Subcutaneous abdominal adipose tissue (tissue), 5 donors: Measurements from ENCODE around the gene USE1.

Experiments
- H3K27ac ChIP-seq: one replicate; pipeline ENCODE4 v1.7.0; 2013; ENCODE audit warnings: low read depth, mild to moderate bottlenecking, inconsistent platforms, low read length, moderate library complexity
- H3K27me3 ChIP-seq, 5 donors: one replicate each; pipeline ENCODE4 v1.7.0; 2013; ENCODE audit warnings: low read length in 5 of 5, inconsistent platforms in 1 of 5; ENCODE audit not compliant: control insufficient read depth in 5 of 5, insufficient read depth in 4 of 5
- H3K36me3 ChIP-seq, 5 donors: one replicate each; pipeline ENCODE4 v1.7.0; 2013; ENCODE audit warnings: low read length in 5 of 5; ENCODE audit not compliant: control insufficient read depth in 5 of 5, insufficient read depth in 5 of 5
- H3K4me1 ChIP-seq, 5 donors: one replicate each; pipeline ENCODE4 v1.7.0; 2013; ENCODE audit warnings: low read length in 5 of 5, mild to moderate bottlenecking in 3 of 5, moderate library complexity in 1 of 5; ENCODE audit not compliant: control insufficient read depth in 5 of 5, insufficient read depth in 5 of 5
- H3K4me3 ChIP-seq, 5 donors: one replicate each; pipeline ENCODE4 v1.7.0; 2013; ENCODE audit warnings: low read length in 5 of 5, low read depth in 1 of 5
- H3K9ac ChIP-seq, 5 donors: one replicate each; pipeline ENCODE4 v1.7.0; 2013; ENCODE audit warnings: low read length in 5 of 5, mild to moderate bottlenecking in 4 of 5, moderate library complexity in 3 of 5
- H3K9me3 ChIP-seq, 5 donors: one replicate each; pipeline ENCODE4 v1.7.0; 2013; ENCODE audit warnings: low read length in 5 of 5; ENCODE audit not compliant: control insufficient read depth in 5 of 5
- donor health status: healthy.
- donor health status: healthy.
- donor health status: healthy.
- donor health status: healthy.
- donor health status: healthy.

USE1 gene

GRCh38 chr19:17202713-17203112, 12.4 kb upstream of the USE1 start:
- H3K36me3 ChIP-seq: peaks cover 0 to 85% (median 71%) of the 10 kb centered on the region in 5 donors
- H3K27ac ChIP-seq: no peak overlapping the region
- no peaks in the 10 kb centered on the region for H3K27me3 ChIP-seq
- no peak overlapping the region for H3K9ac ChIP-seq
- no peaks in the 10 kb centered on the region for H3K9me3 ChIP-seq
- no peak overlapping the region for H3K4me3 ChIP-seq
- H3K4me1 ChIP-seq: no peaks in the 10 kb centered on the region

GRCh38 chr19:17205237-17206140, 9.7 kb upstream of the USE1 start:
- Histone ChIP-seq H3K9ac (no peak overlapping the region), H3K9me3 (no peaks in the 10 kb centered on the region), H3K36me3 (peaks cover 0 to 84% (median 69%) of the 10 kb centered on the region in 5 donors), H3K27ac (no peak overlapping the region), H3K4me3 (no peak overlapping the region), H3K4me1 (peaks cover 0 to 4% (median 0%) of the 10 kb centered on the region in 5 donors), H3K27me3 (no peaks in the 10 kb centered on the region)

GRCh38 chr19:17206736-17207581, 8.2 kb upstream of the USE1 start:
- H3K36me3 ChIP-seq: peaks cover 0 to 82% (median 63%) of the 10 kb centered on the region in 5 donors
- no peak overlapping the region for H3K4me3 ChIP-seq

GRCh38 chr19:17209126-17210036, 5.8 kb upstream of the USE1 start:
- H3K27me3 ChIP-seq: no peaks in the 10 kb centered on the region
- H3K9ac ChIP-seq: peak overlapping the region in 1 of 5 donors; percentile 7
- H3K4me1 ChIP-seq: peaks cover 0 to 7% (median under 1%) of the 10 kb centered on the region in 5 donors
- no peak overlapping the region for H3K4me3 ChIP-seq
- H3K36me3 ChIP-seq: peaks cover 0 to 76% (median 61%) of the 10 kb centered on the region in 5 donors
- H3K27ac ChIP-seq: no peak overlapping the region
- H3K9me3 ChIP-seq: no peaks in the 10 kb centered on the region

More at GRCh38 chr19:17206736-17207581, 8.2 kb upstream of the USE1 start:
- no peak overlapping the region for H3K9ac ChIP-seq
- no peak overlapping the region for H3K27ac ChIP-seq
- H3K4me1 ChIP-seq: peaks cover 0 to 6% (median 0%) of the 10 kb centered on the region in 5 donors
- H3K9me3 ChIP-seq: no peaks in the 10 kb centered on the region
- H3K27me3 ChIP-seq: no peaks in the 10 kb centered on the region

GRCh38 chr19:17210296-17210695, 4.9 kb upstream of the USE1 start:
- Histone ChIP-seq H3K4me1 (peaks cover 2 to 14% (median 8%) of the 10 kb centered on the region in 5 donors), H3K36me3 (peaks cover 0 to 68% (median 58%) of the 10 kb centered on the region in 5 donors), H3K4me3 (no peak overlapping the region), H3K9ac (no peak overlapping the region), H3K9me3 (no peaks in the 10 kb centered on the region), H3K27me3 (no peaks in the 10 kb centered on the region), H3K27ac (no peak overlapping the region)

- H3K4me3 ChIP-seq: no peak overlapping the region
- H3K27me3 ChIP-seq: no peaks in the 10 kb centered on the region
- H3K9me3 ChIP-seq: no peaks in the 10 kb centered on the region
- H3K36me3 ChIP-seq: peaks cover 0 to 56% (median 46%) of the 10 kb centered on the region in 5 donors
- H3K9ac ChIP-seq: no peak overlapping the region
- H3K27ac ChIP-seq: no peak overlapping the region
- H3K4me1 ChIP-seq: peaks cover 2 to 22% (median 16%) of the 10 kb centered on the region in 5 donors
Observed at GRCh38 chr19:17211547-17212446, 3.4 kb upstream of the USE1 start.

GRCh38 chr19:17213334-17213733, 1.8 kb upstream of the USE1 start:
- H3K9me3 ChIP-seq: no peaks in the 10 kb centered on the region
- H3K4me3 ChIP-seq: no peak overlapping the region
- H3K4me1 ChIP-seq: peaks cover 2 to 22% (median 16%) of the 10 kb centered on the region in 5 donors
- no peak overlapping the region for H3K27ac ChIP-seq
- no peaks in the 10 kb centered on the region for H3K27me3 ChIP-seq
- H3K36me3 ChIP-seq: peaks cover 0 to 67% (median 53%) of the 10 kb centered on the region in 5 donors
- H3K9ac ChIP-seq: no peak overlapping the region

GRCh38 chr19:17214508-17215126, 540 bp upstream of the USE1 start:
- Histone ChIP-seq H3K9me3 (peaks cover 0 to 4% (median 0%) of the 10 kb centered on the region in 5 donors), H3K27ac (peak overlapping the region; percentile 69), H3K9ac (peak overlapping the region in 4 of 5 donors; percentile 68 to 83 (median 78)), H3K4me1 (peaks cover 2 to 22% (median 16%) of the 10 kb centered on the region in 5 donors), H3K36me3 (peaks cover 0 to 62% (median 47%) of the 10 kb centered on the region in 5 donors), H3K4me3 (peak overlapping the region; percentile 69 to 87 (median 79)), H3K27me3 (no peaks in the 10 kb centered on the region)
